ENCODE measurements around the gene TGFB1.

TGFB1 gene

GRCh38 chr19:41353466-41354342, at the start of gene TGFB1:
Gene TGFB1, minus strand, starts transcription at chr19:41353922. Its CDS starts 878 bp downstream, at chr19:41353044.
- H3K4me1 ChIP-seq (ENCODE audit: control insufficient read depth, low read depth, low read length) = peaks cover 6% of the 10 kb centered on the region
- no peaks in the 10 kb centered on the region for H3K36me3 ChIP-seq (ENCODE audit: control insufficient read depth, low read depth, low read length)
- peaks cover 46% of the 10 kb centered on the region for H3K27me3 ChIP-seq (ENCODE audit: control insufficient read depth, insufficient read depth, low read length)
- H3K9me3 ChIP-seq (ENCODE audit: control insufficient read depth, low read depth, low read length) = no peaks in the 10 kb centered on the region
- peak within 1 kb of the TSS; percentile 17 for H3K9ac ChIP-seq (ENCODE audit: low read length)
- H3K27ac ChIP-seq (ENCODE audit: low read length) = no peak within 1 kb of the TSS
- peak within 1 kb of the TSS; percentile 67 for H3K4me3 ChIP-seq (ENCODE audit: low read length)

GRCh38 chr19:41402010-41402409, 48.3 kb upstream of the TGFB1 start:
- Histone ChIP-seq H3K4me3 (ENCODE audit: low read length) (no peak overlapping the region), H3K4me1 (ENCODE audit: control insufficient read depth, low read depth, low read length) (peaks cover 6% of the 10 kb centered on the region), H3K36me3 (ENCODE audit: control insufficient read depth, low read depth, low read length) (no peaks in the 10 kb centered on the region), H3K27me3 (ENCODE audit: control insufficient read depth, insufficient read depth, low read length) (no peaks in the 10 kb centered on the region), H3K27ac (ENCODE audit: low read length) (no peak overlapping the region), H3K9ac (ENCODE audit: low read length) (no peak overlapping the region), H3K9me3 (ENCODE audit: control insufficient read depth, low read depth, low read length) (no peaks in the 10 kb centered on the region)

GRCh38 chr19:41401483-41401882, 47.8 kb upstream of the TGFB1 start:
- H3K36me3 ChIP-seq (ENCODE audit: control insufficient read depth, low read depth, low read length) = no peaks in the 10 kb centered on the region
- no peak overlapping the region for H3K27ac ChIP-seq (ENCODE audit: low read length)
- H3K9me3 ChIP-seq (ENCODE audit: control insufficient read depth, low read depth, low read length) = no peaks in the 10 kb centered on the region
- no peaks in the 10 kb centered on the region for H3K27me3 ChIP-seq (ENCODE audit: control insufficient read depth, insufficient read depth, low read length)
- no peak overlapping the region for H3K4me3 ChIP-seq (ENCODE audit: low read length)
- peaks cover 6% of the 10 kb centered on the region for H3K4me1 ChIP-seq (ENCODE audit: control insufficient read depth, low read depth, low read length)
- H3K9ac ChIP-seq (ENCODE audit: low read length) = no peak overlapping the region

- no peak overlapping the region for H3K4me3 ChIP-seq (ENCODE audit: low read length)
- peaks cover 6% of the 10 kb centered on the region for H3K4me1 ChIP-seq (ENCODE audit: control insufficient read depth, low read depth, low read length)
- H3K9me3 ChIP-seq (ENCODE audit: control insufficient read depth, low read depth, low read length) = no peaks in the 10 kb centered on the region
- no peak overlapping the region for H3K9ac ChIP-seq (ENCODE audit: low read length)
- peaks cover 3% of the 10 kb centered on the region for H3K36me3 ChIP-seq (ENCODE audit: control insufficient read depth, low read depth, low read length)
- no peak overlapping the region for H3K27ac ChIP-seq (ENCODE audit: low read length)
- H3K27me3 ChIP-seq (ENCODE audit: control insufficient read depth, insufficient read depth, low read length) = no peaks in the 10 kb centered on the region
Measured at GRCh38 chr19:41399525-41399924, 45.8 kb upstream of the TGFB1 start.

- H3K27ac ChIP-seq (ENCODE audit: low read length) = no peak overlapping the region
- peaks cover 3% of the 10 kb centered on the region for H3K36me3 ChIP-seq (ENCODE audit: control insufficient read depth, low read depth, low read length)
- peak overlapping the region; percentile 99 for H3K4me3 ChIP-seq (ENCODE audit: low read length)
- peaks cover 6% of the 10 kb centered on the region for H3K4me1 ChIP-seq (ENCODE audit: control insufficient read depth, low read depth, low read length)
- no peaks in the 10 kb centered on the region for H3K9me3 ChIP-seq (ENCODE audit: control insufficient read depth, low read depth, low read length)
- H3K27me3 ChIP-seq (ENCODE audit: control insufficient read depth, insufficient read depth, low read length) = no peaks in the 10 kb centered on the region
- no peak overlapping the region for H3K9ac ChIP-seq (ENCODE audit: low read length)
Measured at GRCh38 chr19:41399091-41399490, 45.4 kb upstream of the TGFB1 start.

- H3K9ac ChIP-seq (ENCODE audit: low read length) = peak overlapping the region; percentile 97
- no peaks in the 10 kb centered on the region for H3K9me3 ChIP-seq (ENCODE audit: control insufficient read depth, low read depth, low read length)
- H3K27me3 ChIP-seq (ENCODE audit: control insufficient read depth, insufficient read depth, low read length) = no peaks in the 10 kb centered on the region
- H3K36me3 ChIP-seq (ENCODE audit: control insufficient read depth, low read depth, low read length) = peaks cover 3% of the 10 kb centered on the region
- peak overlapping the region; percentile 99 for H3K4me3 ChIP-seq (ENCODE audit: low read length)
- no peak overlapping the region for H3K27ac ChIP-seq (ENCODE audit: low read length)
- H3K4me1 ChIP-seq (ENCODE audit: control insufficient read depth, low read depth, low read length) = peaks cover 6% of the 10 kb centered on the region
Measured at GRCh38 chr19:41398598-41398997, 44.9 kb upstream of the TGFB1 start.

GRCh38 chr19:41398050-41398418, 44.3 kb upstream of the TGFB1 start:
- H3K36me3 ChIP-seq (ENCODE audit: control insufficient read depth, low read depth, low read length) = peaks cover 3% of the 10 kb centered on the region

GRCh38 chr19:41397086-41398049, 43.6 kb upstream of the TGFB1 start, which contains the start of the genes BCKDHA and EXOSC5:
Gene BCKDHA, plus strand, starts transcription at chr19:41397818. Its CDS starts 10 bp downstream, at chr19:41397828.
Gene EXOSC5, minus strand, starts transcription at chr19:41397359. Its CDS starts 31 bp downstream, at chr19:41397328.
- peak within 1 kb of the TSS; percentile 90 for H3K27ac ChIP-seq (ENCODE audit: low read length)
- peaks cover 3% of the 10 kb centered on the region for H3K36me3 ChIP-seq (ENCODE audit: control insufficient read depth, low read depth, low read length)
- H3K4me3 ChIP-seq (ENCODE audit: low read length) = peak within 1 kb of the TSS; percentile 99
- peaks cover 6% of the 10 kb centered on the region for H3K4me1 ChIP-seq (ENCODE audit: control insufficient read depth, low read depth, low read length)
- no peaks in the 10 kb centered on the region for H3K9me3 ChIP-seq (ENCODE audit: control insufficient read depth, low read depth, low read length)
- H3K27me3 ChIP-seq (ENCODE audit: control insufficient read depth, insufficient read depth, low read length) = no peaks in the 10 kb centered on the region
- H3K9ac ChIP-seq (ENCODE audit: low read length) = peak within 1 kb of the TSS; percentile 97

More at GRCh38 chr19:41398050-41398418, 44.3 kb upstream of the TGFB1 start:
- Histone ChIP-seq H3K27me3 (ENCODE audit: control insufficient read depth, insufficient read depth, low read length) (no peaks in the 10 kb centered on the region), H3K4me3 (ENCODE audit: low read length) (peak overlapping the region; percentile 99), H3K9ac (ENCODE audit: low read length) (peak overlapping the region; percentile 97), H3K27ac (ENCODE audit: low read length) (peak overlapping the region; percentile 90), H3K4me1 (ENCODE audit: control insufficient read depth, low read depth, low read length) (peaks cover 6% of the 10 kb centered on the region), H3K9me3 (ENCODE audit: control insufficient read depth, low read depth, low read length) (no peaks in the 10 kb centered on the region)

- H3K4me3 ChIP-seq (ENCODE audit: low read length) = no peak overlapping the region
- no peaks in the 10 kb centered on the region for H3K27me3 ChIP-seq (ENCODE audit: control insufficient read depth, insufficient read depth, low read length)
- no peak overlapping the region for H3K9ac ChIP-seq (ENCODE audit: low read length)
- H3K27ac ChIP-seq (ENCODE audit: low read length) = no peak overlapping the region
- no peaks in the 10 kb centered on the region for H3K9me3 ChIP-seq (ENCODE audit: control insufficient read depth, low read depth, low read length)
- H3K36me3 ChIP-seq (ENCODE audit: control insufficient read depth, low read depth, low read length) = peaks cover 15% of the 10 kb centered on the region
- peaks cover 6% of the 10 kb centered on the region for H3K4me1 ChIP-seq (ENCODE audit: control insufficient read depth, low read depth, low read length)
Measured at GRCh38 chr19:41395355-41395754, 41.6 kb upstream of the TGFB1 start.

- Histone ChIP-seq H3K9me3 (ENCODE audit: control insufficient read depth, low read depth, low read length) (no peaks in the 10 kb centered on the region), H3K4me1 (ENCODE audit: control insufficient read depth, low read depth, low read length) (no peaks in the 10 kb centered on the region), H3K4me3 (ENCODE audit: low read length) (no peak overlapping the region), H3K9ac (ENCODE audit: low read length) (no peak overlapping the region), H3K27me3 (ENCODE audit: control insufficient read depth, insufficient read depth, low read length) (no peaks in the 10 kb centered on the region), H3K36me3 (ENCODE audit: control insufficient read depth, low read depth, low read length) (peaks cover 25% of the 10 kb centered on the region), H3K27ac (ENCODE audit: low read length) (no peak overlapping the region)
Measured at GRCh38 chr19:41392775-41393174, 39.1 kb upstream of the TGFB1 start.

- H3K36me3 ChIP-seq (ENCODE audit: control insufficient read depth, low read depth, low read length) = peaks cover 31% of the 10 kb centered on the region
Measured at GRCh38 chr19:41391618-41392017, 37.9 kb upstream of the TGFB1 start.

More at GRCh38 chr19:41391618-41392017, 37.9 kb upstream of the TGFB1 start:
- no peak overlapping the region for H3K9ac ChIP-seq (ENCODE audit: low read length)
- no peaks in the 10 kb centered on the region for H3K9me3 ChIP-seq (ENCODE audit: control insufficient read depth, low read depth, low read length)
- H3K27me3 ChIP-seq (ENCODE audit: control insufficient read depth, insufficient read depth, low read length) = no peaks in the 10 kb centered on the region
- H3K4me1 ChIP-seq (ENCODE audit: control insufficient read depth, low read depth, low read length) = no peaks in the 10 kb centered on the region
- no peak overlapping the region for H3K27ac ChIP-seq (ENCODE audit: low read length)
- no peak overlapping the region for H3K4me3 ChIP-seq (ENCODE audit: low read length)

Data from iPS-18a (cell line).